ENCODE data around the gene ZBTB5. TPM values are rescaled to one million over a fixed set of nuclear protein-coding genes. Genes with fewer than 3 reads are reported as not detected.

Gene ZBTB5
- total and polyA plus RNA-seq, 9 of the 15 experiments (the other 6 are each of a cell fraction or from before 2014, with no cell fraction given): 2.3 to 43.2 (median 15.5) TPM

- no peaks in the 10 kb centered on the region for H3K36me3 ChIP-seq (ENCODE audit: control insufficient read depth, insufficient read depth, low read length)
- peaks cover 7 to 8% of the 10 kb centered on the region in 2 experiments; a peak in 4 of 5 replicates for H3K27me3 ChIP-seq (ENCODE audit: control insufficient read depth in 2 of 2, insufficient read depth in 2 of 2, low read length in 2 of 2)
- H4K20me1 ChIP-seq (replicated peaks; ENCODE audit: control insufficient read depth, insufficient read depth, low read length): no peaks in the 10 kb centered on the region
- ChIA-PET CTCF (ENCODE audit: low intra/inter-chr PET ratio) (no interaction called here), POLR2A (interaction anchor here (0.7 kb wide), 1 partner anchor 1212 kb away, joined by 3 read pairs; no protein-coding TSS in a partner anchor)
- H3K4me3 ChIP-seq: no peak overlapping the region
- H3K79me2 ChIP-seq (ENCODE audit: control insufficient read depth, insufficient read depth, low read length): no peaks in the 10 kb centered on the region
- H3K27ac ChIP-seq (ENCODE audit: extremely low read depth, low read depth, low read length): no peak overlapping the region
- H3K9me3 ChIP-seq (replicated peaks; ENCODE audit: control insufficient read depth, insufficient read depth, low read depth, low read length): no peaks in the 10 kb centered on the region; the same call in 1 of the 2 replicates
- no peak overlapping the region for H2AFZ ChIP-seq (ENCODE audit: low read depth, low read length)
- no peak for DNase-seq (ENCODE audit: extremely low read depth in 1 of 4, low spot score in 3 of 4)
- no peak for TF ChIP-seq DPF2 (IDR thresholded peaks at IDR 0.05)
- TF ChIP-seq ARHGAP35 (IDR thresholded peaks at IDR 0.05; ENCODE audit: partially characterized antibody): no peak
- no peak for TF ChIP-seq ZNF79 (CRISPR knock-in tag; IDR thresholded peaks at IDR 0.05; ENCODE audit: low read depth)
- TF ChIP-seq FOXA3 (CRISPR knock-in tag; conservative IDR thresholded peaks at IDR 0.05 in 1 of 2, IDR thresholded peaks at IDR 0.05 in 1 of 2): no peak
- no TSS peak for BruUV-seq (replicated peaks)
- no peaks in the 10 kb centered on the region for H3K9me1 ChIP-seq (ENCODE audit: control insufficient read depth, insufficient read depth, low read length)
- H3K9ac ChIP-seq (ENCODE audit: insufficient read depth in 1 of 2, low read depth in 2 of 2, low read length in 2 of 2): no peak overlapping the region
- peaks cover 0 to 6% of the 10 kb centered on the region in 2 experiments; a peak in 4 of 5 replicates for H3K4me1 ChIP-seq (replicated peaks in 1 of 2; ENCODE audit: control insufficient read depth in 2 of 2, insufficient read depth in 2 of 2, low read length in 2 of 2)
- in situ Hi-C loops (cut with MboI): loop anchor here (25.0 kb wide), 1 partner anchor 885 kb away; no protein-coding TSS in a partner anchor
- H3K4me2 ChIP-seq (ENCODE audit: insufficient read depth, low read length): no peak overlapping the region
- 9% methylated on average over 10 of the region's 11 CpGs for WGBS (ENCODE audit: insufficient coverage, low coverage, missing lambda C conversion rate)
- intact Hi-C loops (cut with micrococcal nuclease): no loop called here
- no peak for ATAC-seq
- FAIRE-seq: no peak
These were observed 11.7 kb upstream of the ZBTB5 start for GRCh38 chr9:37476930-37477329.

DNA sequence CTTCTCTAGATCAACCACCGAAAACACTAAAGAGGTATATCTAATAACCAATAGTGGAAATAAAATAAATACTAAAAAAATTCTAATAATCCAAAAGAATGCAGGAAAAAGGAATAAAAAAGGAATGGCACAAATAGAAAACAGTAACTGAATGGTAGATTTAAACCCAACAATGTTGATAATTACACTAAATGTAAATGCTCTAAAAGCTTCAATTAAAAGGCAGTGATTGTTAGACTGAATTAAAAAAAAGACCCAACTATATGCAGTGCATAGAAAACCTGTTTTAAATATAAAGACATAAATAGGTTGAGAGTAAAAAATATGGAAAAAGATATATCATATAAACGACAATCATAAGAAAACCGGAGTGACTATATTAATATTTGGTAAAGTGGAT is 9.2 kb upstream of the ZBTB5 start:
- no peaks in the 10 kb centered on the region for H3K9me1 ChIP-seq (ENCODE audit: control insufficient read depth, insufficient read depth, low read length)
- in situ Hi-C loops (cut with MboI) (no loop called here), intact Hi-C loops (cut with micrococcal nuclease) (no loop called here)
- BruUV-seq (replicated peaks): no TSS peak
- no peak for ATAC-seq
- no peaks in the 10 kb centered on the region; the same call in 1 of the 2 replicates for H3K9me3 ChIP-seq (replicated peaks; ENCODE audit: control insufficient read depth, insufficient read depth, low read depth, low read length)
- no peaks in the 10 kb centered on the region for H4K20me1 ChIP-seq (replicated peaks; ENCODE audit: control insufficient read depth, insufficient read depth, low read length)
- H3K4me2 ChIP-seq (ENCODE audit: insufficient read depth, low read length): no peak overlapping the region
- peaks cover 0 to 6% of the 10 kb centered on the region in 2 experiments; a peak in 4 of 5 replicates for H3K4me1 ChIP-seq (replicated peaks in 1 of 2; ENCODE audit: control insufficient read depth in 2 of 2, insufficient read depth in 2 of 2, low read length in 2 of 2)
- no peak for FAIRE-seq
- POLR2A ChIA-PET: no interaction called here
- H3K4me3 ChIP-seq: no peak overlapping the region
- no peaks in the 10 kb centered on the region for H3K79me2 ChIP-seq (ENCODE audit: control insufficient read depth, insufficient read depth, low read length)
- H3K27me3 ChIP-seq (ENCODE audit: control insufficient read depth in 2 of 2, insufficient read depth in 2 of 2, low read length in 2 of 2): peaks cover 7 to 8% of the 10 kb centered on the region in 2 experiments; a peak in 4 of 5 replicates
- no peak overlapping the region for H3K27ac ChIP-seq (ENCODE audit: extremely low read depth, low read depth, low read length)
- H2AFZ ChIP-seq (ENCODE audit: low read depth, low read length): no peak overlapping the region
- H3K9ac ChIP-seq (ENCODE audit: insufficient read depth in 1 of 2, low read depth in 2 of 2, low read length in 2 of 2): no peak overlapping the region
- WGBS (ENCODE audit: insufficient coverage, low coverage, missing lambda C conversion rate): 11% methylated on average over 3 of the region's 3 CpGs
- no peak for DNase-seq (ENCODE audit: extremely low read depth in 1 of 4, low spot score in 3 of 4)
- H3K36me3 ChIP-seq (ENCODE audit: control insufficient read depth, insufficient read depth, low read length): no peaks in the 10 kb centered on the region
- CTCF ChIA-PET (ENCODE audit: low intra/inter-chr PET ratio): no interaction called here
- peak in 1 of 2 experiments; percentile 58; a peak in 1 of 4 replicates for TF ChIP-seq ARNT (IDR thresholded peaks at IDR 0.05)
- TF ChIP-seq, protein P1, sequence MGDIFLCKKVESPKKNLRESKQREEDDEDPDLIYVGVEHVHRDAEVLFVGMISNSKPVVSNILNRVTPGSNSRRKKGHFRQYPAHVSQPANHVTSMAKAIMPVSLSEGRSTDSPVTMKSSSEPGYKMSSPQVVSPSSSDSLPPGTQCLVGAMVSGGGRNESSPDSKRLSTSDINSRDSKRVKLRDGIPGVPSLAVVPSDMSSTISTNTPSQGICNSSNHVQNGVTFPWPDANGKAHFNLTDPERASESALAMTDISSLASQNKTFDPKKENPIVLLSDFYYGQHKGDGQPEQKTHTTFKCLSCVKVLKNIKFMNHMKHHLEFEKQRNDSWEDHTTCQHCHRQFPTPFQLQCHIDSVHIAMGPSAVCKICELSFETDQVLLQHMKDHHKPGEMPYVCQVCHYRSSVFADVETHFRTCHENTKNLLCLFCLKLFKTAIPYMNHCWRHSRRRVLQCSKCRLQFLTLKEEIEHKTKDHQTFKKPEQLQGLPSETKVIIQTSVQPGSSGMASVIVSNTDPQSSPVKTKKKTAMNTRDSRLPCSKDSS (IDR thresholded peaks at IDR 0.05; ENCODE audit: low read depth, partially characterized antibody): peak; percentile 78
- peak; percentile 100 for TF ChIP-seq ZNF507 (tag; conservative IDR thresholded peaks at IDR 0.05)
- TF ChIP-seq BCOR (IDR thresholded peaks at IDR 0.05): peak; percentile 35; the same call in 1 of the 2 replicates
- TF ChIP-seq CBX3 (IDR thresholded peaks at IDR 0.05; ENCODE audit: borderline replicate concordance in 1 of 2, low read length in 2 of 2): peak in 1 of 2 experiments; percentile 94; a peak in 2 of 3 replicates
- 0 out of 2 replicates have a peak, but pooled peaks have one; percentile 54 for TF ChIP-seq SMARCA5 (IDR thresholded peaks at IDR 0.05)
- no peak for TF ChIP-seq HMGXB4 (CRISPR knock-in tag; IDR thresholded peaks at IDR 0.05)
- TF ChIP-seq RBM25 (IDR thresholded peaks at IDR 0.05; ENCODE audit: low read depth, low read length, severe bottlenecking): peak; percentile 93
- TF ChIP-seq FOXA3 (CRISPR knock-in tag; conservative IDR thresholded peaks at IDR 0.05 in 1 of 2, IDR thresholded peaks at IDR 0.05 in 1 of 2): no peak
- TF ChIP-seq ZNF354B (CRISPR knock-in tag; IDR thresholded peaks at IDR 0.05): peak; percentile 98
- TF ChIP-seq TRIM24 (IDR thresholded peaks at IDR 0.05): peak in 1 of 2 experiments; percentile 49; a peak in 2 of 4 replicates
- TF ChIP-seq TRIM28 (IDR thresholded peaks at IDR 0.05): peak; percentile 83

Data from K562 (cell line).